GM21367 (cell line): ENCODE data around the gene MYRIP.

Source experiments
- ATAC-seq: cut with Tn5 transposase; IDR thresholded peaks from one replicate; pipeline ENCODE4 v1.9.1; 2021; ENCODE audit not compliant: unreplicated experiment

Gene MYRIP

DNA sequence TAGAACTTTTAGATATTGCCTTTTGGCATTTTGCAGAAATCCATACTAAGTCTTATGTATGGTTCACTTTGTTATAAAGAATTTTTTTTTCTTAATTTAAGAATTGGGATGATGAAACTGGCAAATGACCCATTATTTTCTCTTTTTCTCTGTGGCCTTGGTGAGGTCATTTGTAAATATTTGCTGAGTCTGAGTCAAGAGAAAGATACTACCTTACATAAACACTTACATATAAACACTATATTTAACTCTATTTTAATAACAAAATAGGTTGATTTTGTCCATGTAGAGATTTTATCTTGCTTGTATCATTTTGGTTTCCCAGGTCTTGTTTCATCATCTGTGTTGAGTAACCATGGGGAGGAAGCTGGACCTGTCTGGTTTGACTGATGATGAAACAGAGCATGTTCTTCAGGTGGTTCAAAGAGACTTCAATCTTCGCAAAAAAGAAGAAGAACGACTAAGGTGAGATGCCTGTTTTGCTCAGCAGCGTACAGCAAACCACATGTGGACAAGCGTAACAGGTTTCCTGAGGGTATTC lies 91.1 kb downstream of the MYRIP start:
- ATAC-seq, result no peak

- ATAC-seq, result no peak
Measured at GRCh38 chr3:39903253-39903652, 93.8 kb downstream of the MYRIP start.

DNA sequence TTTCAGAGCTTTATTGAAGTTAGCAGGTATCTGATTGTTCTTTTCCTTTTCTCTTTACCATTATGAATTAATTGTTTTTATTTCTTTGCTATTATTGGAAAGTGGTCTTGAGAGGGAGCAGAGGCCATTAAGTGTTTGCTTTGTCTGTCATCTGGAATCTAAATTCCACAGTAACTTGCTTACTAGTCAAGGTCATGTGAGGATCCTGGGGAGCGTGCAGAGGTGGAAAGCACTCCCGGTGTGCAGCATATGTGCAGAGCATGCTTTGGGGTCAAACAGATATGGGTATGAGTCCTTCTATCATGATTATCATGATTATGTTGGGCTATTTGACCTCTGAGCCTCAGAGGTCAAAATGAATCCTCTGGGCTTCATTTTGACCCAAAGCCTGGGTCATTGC lies 96.4 kb downstream of the MYRIP start:
- no peak for ATAC-seq

DNA sequence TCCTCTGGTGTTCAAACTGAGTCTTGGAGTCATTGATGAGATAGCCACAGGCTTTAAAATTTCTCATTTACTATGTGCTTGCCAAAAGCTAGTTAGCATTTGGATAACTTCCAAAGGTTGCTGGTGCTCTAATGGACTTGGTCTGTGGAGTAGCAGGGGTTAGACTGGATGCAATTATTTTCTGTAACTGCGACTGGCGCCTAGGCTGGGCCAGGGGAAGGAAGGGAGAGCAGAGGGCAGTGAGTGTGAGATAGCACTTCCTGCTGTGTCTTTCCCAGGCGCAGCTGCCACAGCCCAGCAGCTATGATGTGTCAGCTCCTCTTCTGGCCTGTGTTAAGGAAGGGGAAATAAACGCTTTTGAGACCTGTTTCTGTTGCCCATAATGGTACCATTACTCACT lies 98.6 kb downstream of the MYRIP start:
- ATAC-seq, result no peak

DNA sequence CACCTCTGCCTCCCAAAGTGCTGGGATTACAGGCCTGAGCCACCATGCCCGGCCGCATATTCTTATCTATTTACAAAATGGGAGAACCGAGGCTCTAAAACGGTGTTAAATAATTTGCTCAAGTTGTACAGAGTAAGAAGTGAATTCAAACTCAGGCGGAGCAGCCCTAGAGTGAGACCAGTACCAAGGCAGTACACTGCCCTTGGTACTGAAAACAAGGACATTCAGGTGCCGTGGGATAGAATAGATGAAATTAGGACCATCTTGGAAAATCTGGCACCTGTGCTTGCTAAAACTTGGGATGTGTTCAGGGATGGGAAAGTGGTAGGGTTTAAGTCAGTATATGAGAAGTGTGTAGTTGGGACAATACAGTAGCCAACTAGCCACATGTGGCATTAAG lies 100.7 kb downstream of the MYRIP start:
- ATAC-seq, result no peak

DNA sequence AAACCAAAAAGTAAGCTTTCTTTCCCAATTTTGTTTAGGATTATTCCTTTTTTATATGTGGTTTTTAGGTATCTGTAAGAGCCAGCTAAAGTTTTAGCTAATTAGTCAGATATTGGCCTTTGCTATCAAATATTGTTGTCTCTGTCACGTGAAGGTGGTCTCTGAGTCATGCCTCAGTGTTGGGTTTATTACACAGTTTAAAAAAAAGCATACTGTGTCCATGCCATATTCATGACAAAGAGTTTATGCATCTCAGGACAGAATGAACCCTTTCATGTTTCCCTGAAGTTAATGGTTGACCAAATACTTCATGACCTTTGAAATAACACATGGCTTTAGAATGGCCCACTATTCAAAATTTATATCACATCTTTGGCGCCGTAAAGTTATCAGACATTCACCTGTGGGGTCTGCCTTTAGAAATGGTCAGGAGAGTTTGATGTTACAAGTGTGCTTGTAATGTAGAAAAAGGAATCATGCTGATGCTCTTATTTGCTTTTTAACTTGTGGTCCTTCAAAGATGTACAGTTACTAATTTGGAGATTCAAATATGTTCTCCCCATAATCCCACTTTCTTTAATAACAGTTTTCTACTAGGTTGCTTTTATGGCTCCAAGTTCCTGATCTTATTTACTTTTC lies 101.5 kb downstream of the MYRIP start:
- ATAC-seq, result no peak

DNA sequence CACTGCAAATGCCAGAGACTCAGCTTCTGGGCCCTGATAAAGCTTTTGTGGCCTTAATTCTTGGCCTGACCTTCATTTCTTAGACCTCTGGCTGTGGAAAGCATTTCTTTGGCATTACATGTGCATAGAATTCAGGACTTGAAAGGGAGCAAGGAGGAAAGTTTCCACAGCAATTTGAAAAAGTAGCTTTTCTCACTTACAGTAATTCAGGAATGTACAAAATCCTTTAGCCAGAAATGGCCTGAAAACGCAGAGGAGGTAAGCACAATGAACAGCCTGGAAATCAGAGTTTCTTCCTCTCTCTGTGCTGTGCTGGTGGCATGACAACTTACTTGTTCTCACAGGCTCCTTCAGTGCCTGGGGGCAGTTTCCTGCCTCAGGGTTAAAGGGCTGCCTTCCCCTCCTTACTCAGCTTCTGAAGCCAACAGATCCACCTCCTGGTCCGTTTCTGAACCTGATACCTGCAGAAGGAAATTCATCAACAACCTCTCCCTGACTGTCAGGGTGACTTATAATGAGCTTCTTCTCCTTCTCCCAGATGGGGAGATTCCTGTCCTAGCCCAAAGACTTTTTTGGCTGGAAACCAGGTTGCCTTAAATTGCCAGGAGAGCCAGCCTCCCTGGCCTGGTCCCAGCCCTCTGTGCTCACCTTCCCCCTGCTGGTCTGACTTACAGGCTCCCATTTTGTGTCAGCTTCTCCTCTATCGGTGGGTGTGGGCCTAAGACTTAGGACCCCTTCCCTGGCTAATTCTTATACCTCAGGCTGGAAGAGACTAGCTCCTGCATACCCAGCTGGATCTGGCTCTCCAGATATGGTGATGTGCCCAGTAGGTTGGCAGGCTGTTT lies 102.3 kb downstream of the MYRIP start:
- no peak for ATAC-seq

DNA sequence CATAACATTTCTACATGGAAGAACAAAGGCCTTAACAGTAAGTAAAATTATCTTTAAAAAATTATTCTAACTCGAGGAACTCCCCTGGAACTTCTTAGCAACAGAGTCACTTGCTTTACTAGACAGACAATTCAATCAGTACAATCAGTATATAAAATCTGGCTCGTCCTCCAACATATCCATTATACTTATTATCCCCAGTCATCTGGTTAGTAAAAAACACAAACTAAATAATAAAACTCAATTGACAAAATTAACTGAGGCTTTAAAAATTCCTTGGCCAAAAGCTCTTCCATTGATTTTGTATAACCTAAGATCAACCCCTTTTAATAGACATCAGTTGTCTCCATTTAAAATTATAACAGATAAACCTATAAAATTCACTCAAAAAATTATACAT lies 105.6 kb downstream of the MYRIP start:
- no peak for ATAC-seq

DNA sequence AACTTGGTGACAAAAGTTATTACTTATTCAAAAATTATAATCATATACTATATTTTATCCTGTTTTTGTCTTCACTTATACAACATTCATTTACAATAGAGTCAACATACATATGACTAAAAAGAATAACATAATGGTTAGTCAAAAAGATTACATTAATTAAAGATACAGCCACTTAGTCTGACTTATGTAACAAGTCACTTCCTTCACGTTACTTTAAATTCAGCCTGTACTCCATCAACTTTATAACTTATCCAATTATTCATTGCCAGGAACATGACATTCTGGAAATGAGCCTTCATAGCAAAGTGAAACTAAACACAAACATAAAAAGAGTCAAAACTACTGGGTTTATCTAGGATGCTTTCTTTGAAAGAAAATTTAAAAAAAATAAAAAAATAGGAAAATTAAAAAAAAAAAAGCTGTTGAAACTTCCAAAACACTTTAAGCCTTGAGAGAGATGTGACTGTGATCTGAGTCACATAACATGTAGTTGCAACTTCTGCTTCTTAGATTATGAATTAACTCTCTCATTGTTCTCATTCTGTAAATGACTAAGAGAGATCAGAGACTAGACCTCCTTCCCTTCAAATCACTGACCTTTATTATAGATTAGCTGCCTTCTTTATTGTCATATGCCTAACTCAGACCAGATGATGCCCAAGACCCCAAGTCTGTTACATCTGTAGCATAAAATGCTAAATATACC lies 107.8 kb downstream of the MYRIP start:
- no peak for ATAC-seq

DNA sequence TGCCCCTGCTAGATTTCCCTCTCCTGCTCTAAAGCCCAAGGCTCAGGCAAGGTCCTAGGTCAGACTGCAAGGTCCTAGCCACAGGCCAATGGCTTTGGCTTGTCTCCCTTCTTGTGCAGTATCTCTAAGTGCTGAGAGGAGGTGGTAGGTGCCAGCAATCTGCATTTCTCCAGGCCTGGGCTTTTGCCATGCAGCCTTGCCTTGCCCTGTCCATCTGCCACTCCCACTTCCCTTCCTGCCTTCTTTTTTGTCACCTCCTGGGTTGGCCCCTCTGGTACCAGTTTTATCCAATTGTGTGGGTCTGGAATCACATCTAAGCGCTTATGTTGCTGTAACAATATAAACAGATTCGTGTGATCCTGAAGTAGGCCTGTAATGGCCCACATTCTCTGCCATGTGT lies 109.9 kb downstream of the MYRIP start:
- no peak for ATAC-seq

DNA sequence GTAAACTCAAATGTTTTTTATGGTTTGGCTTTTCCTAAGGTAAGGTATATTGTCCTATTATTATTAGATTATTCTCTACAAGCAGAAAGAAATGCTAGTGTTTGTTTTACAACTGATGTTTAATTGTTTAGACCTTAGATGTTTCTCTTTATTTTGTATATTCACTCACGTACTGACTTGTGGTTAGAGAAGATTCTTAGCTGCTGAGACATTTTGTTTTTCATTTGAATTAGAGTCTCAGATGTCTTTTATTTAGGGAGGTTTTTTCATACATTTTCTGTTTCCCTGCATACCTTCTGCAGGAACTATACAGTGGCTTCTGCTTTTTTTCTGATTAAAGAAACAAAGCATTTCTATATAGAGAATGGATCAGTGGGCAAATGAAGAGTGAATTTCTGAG lies 110.9 kb downstream of the MYRIP start:
- ATAC-seq, result no peak

DNA sequence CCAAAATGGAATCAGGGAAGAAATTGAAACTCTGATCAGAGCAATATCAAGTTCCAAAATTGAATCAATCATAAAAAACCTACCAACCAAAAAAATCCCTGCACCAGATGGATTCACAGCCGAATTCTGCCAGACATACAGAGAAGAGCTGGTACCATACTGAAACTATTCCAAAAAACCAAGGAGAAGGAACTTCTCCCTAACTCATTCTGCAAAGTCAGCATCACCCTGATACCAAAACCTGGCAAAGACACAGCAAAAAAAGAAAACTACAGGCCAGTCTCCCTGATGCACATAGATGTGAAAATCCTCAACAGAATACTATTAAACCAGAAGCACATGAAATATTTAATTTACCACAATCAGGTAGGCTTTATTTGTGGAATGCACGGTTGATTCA lies 118.1 kb downstream of the MYRIP start:
- ATAC-seq, result no peak

- ATAC-seq, result no peak
Measured at GRCh38 chr3:39933986-39934693, 124.7 kb downstream of the MYRIP start.

DNA sequence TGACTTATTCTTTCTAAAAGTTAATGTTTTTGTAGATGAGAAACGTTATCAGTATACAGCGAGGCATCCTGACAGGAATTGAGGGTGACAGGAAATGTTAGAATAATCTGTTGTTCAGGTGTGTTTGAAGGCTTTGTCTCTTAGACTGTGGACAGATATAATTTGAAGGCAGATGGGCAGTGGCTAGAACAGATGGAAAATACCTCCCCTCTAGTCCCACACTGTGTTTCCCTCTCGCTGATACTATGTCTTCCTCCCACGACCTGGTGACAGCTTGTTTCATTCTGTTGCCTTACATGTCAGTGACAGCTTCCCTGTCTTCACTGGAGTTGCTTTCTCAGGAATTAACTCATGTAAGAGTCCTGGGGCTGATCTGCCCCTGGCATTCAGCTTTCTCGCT lies 125.3 kb downstream of the MYRIP start:
- no peak for ATAC-seq

DNA sequence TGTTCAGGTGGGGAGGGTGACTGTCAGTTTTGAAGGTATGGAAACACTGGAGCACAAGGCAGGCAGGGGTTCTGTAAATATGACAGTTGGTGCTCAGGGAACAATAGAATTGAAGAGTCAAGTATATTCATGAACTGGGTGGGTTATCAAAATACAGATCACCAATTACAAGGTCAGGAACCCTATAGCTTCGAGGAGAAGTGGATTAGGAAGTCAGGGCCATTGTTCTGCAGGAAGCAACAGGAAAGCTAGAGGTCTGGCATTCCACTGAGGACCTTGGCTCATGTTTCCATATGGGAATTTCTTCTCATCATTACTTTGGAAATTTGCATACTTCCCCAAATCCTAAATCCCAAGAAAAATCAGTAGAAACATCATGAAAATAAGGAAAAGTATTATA lies 125.9 kb downstream of the MYRIP start:
- ATAC-seq, result no peak

DNA sequence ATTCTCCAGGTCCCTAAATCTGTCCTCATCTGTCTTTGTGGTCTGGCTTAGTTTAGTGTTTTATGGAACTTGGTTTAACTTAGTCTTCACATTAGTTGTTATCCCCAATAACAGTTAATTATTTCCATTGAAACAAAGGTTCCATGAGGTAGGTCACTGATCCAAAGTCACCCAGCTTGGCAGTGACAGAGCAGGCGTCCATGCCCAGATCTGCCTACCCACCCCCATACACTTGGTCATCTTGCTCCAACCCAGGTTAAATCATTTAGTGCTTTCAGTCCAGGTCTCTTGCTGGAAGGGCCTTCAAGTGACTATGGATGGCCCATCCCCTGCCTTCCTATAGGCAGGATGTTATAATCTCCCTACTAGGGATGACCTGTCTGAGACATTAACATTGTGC lies 127.4 kb downstream of the MYRIP start:
- no peak for ATAC-seq

GRCh38 chr3:39937315-39937714 lies 127.9 kb downstream of the MYRIP start:
- ATAC-seq, result no peak

DNA sequence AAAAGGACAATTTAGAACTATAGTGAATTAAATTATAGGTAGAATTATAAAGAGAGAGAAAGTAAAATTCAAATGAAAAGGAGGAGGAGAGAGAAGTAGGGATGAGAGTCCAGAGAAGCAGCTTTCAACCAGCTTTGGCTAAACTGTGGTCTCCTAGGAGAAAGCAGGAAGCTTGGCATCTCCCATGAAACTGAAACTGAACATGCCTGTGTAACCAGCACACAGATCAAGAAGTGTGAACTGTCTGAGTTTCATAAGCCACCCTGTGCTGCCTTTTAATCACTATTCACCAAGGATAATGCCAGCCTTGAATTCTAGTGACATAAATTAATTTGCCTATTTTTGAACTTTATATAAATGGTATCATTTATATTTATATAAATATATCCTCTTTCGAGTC lies 128.5 kb downstream of the MYRIP start:
- ATAC-seq, result peak; percentile 62

GRCh38 chr3:39941931-39942330 lies 132.5 kb downstream of the MYRIP start:
- no peak for ATAC-seq

- no peak for ATAC-seq
Measured at GRCh38 chr3:39960515-39961191, 151.2 kb downstream of the MYRIP start.

DNA sequence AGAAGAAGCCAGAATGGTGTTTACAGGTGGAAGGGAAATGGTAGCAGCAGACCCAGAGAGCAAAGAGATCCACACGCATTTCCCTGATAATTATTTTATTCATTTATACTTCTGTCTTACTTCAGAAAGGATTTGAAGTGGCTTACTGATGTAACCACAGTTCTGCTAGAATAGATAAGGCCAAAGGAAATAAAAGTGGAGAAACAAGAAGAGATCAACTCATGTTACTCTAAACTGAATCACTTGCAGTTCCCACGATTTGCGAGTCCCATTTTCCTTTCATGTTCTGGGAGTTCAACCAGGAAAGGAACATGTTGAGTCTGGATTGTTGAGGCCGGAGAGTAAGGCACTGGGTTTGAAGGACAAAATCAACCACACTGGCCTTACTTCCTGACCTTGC lies 151.8 kb downstream of the MYRIP start:
- ATAC-seq, result no peak
